Measurements from ENCODE around the gene DNAJC13. TPM values are rescaled to one million over a fixed set of nuclear protein-coding genes. Genes with fewer than 3 reads are reported as not detected.

The DNAJC13 gene
- total and polyA plus RNA-seq, 4 donors: 6.3 to 22.8 (median 15.4) TPM

DNA sequence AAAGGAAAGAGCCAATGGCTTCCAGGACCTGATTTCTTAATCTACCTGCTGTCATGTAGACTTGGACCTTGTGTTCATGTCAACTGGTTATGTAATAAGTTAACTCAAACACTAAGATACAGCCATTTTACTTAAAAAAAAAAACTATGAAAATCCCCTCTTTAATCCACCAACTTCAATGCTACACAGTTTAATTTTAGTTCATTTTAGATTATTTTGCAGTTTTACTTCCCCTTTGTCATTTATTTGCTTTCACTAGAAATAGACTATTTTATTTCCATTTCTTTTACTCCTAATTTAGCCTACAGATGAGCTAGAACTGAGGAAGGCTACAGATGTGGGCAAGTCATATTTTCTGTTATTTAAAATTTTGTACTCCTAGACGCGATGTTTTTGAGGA lies 10.7 kb upstream of the DNAJC13 start:
- no peak overlapping the region for H3K27ac ChIP-seq (ENCODE audit: low read depth in 1 of 2, low read length in 2 of 2)
- WGBS: 94% methylated on average over 2 of the region's 2 CpGs

DNA sequence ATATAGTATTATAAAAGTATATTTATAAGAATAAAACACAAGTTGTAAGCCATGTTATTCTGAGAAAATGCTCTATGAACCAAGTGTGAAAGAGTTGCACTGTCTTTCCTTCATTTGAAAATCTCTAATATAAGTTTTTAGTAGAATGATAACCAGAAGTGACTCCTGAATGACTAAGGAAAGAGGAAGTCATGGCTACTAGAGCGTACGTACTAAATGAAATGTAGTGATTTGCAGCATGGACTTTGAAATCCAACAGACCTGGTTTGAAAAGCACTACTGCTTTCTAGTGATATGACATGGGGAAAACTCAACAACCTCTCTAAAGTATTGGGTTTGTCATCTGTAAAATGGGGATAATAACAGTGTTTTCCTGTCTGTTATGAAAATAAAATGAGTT lies 10.3 kb upstream of the DNAJC13 start:
- Histone ChIP-seq H3K36me3 (ENCODE audit: control insufficient read depth in 4 of 4, insufficient read depth in 3 of 4, low read depth in 1 of 4, low read length in 3 of 4) (no peaks in the 10 kb centered on the region), H3K27ac (ENCODE audit: low read depth in 1 of 2, low read length in 2 of 2) (no peak overlapping the region), H3K4me1 (ENCODE audit: control insufficient read depth in 4 of 4, insufficient read depth in 4 of 4, low read length in 3 of 4) (no peaks in the 10 kb centered on the region), H3K9ac (ENCODE audit: low read depth in 1 of 2, low read length in 2 of 2) (no peak overlapping the region), H3K27me3 (ENCODE audit: control insufficient read depth in 4 of 4, insufficient read depth in 4 of 4, low read length in 3 of 4) (no peaks in the 10 kb centered on the region), H3K4me3 (ENCODE audit: low read depth in 1 of 3, low read length in 3 of 3) (no peak overlapping the region), H3K9me3 (ENCODE audit: control insufficient read depth in 4 of 4, low read length in 3 of 4) (no peaks in the 10 kb centered on the region)
- DNase-seq (ENCODE audit: low spot score): no peak
- TF ChIP-seq, protein P1, sequence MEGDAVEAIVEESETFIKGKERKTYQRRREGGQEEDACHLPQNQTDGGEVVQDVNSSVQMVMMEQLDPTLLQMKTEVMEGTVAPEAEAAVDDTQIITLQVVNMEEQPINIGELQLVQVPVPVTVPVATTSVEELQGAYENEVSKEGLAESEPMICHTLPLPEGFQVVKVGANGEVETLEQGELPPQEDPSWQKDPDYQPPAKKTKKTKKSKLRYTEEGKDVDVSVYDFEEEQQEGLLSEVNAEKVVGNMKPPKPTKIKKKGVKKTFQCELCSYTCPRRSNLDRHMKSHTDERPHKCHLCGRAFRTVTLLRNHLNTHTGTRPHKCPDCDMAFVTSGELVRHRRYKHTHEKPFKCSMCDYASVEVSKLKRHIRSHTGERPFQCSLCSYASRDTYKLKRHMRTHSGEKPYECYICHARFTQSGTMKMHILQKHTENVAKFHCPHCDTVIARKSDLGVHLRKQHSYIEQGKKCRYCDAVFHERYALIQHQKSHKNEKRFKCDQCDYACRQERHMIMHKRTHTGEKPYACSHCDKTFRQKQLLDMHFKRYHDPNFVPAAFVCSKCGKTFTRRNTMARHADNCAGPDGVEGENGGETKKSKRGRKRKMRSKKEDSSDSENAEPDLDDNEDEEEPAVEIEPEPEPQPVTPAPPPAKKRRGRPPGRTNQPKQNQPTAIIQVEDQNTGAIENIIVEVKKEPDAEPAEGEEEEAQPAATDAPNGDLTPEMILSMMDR (IDR thresholded peaks at IDR 0.05; ENCODE audit: low read depth, low read length, missing input control): no peak
- TF ChIP-seq, protein P2, sequence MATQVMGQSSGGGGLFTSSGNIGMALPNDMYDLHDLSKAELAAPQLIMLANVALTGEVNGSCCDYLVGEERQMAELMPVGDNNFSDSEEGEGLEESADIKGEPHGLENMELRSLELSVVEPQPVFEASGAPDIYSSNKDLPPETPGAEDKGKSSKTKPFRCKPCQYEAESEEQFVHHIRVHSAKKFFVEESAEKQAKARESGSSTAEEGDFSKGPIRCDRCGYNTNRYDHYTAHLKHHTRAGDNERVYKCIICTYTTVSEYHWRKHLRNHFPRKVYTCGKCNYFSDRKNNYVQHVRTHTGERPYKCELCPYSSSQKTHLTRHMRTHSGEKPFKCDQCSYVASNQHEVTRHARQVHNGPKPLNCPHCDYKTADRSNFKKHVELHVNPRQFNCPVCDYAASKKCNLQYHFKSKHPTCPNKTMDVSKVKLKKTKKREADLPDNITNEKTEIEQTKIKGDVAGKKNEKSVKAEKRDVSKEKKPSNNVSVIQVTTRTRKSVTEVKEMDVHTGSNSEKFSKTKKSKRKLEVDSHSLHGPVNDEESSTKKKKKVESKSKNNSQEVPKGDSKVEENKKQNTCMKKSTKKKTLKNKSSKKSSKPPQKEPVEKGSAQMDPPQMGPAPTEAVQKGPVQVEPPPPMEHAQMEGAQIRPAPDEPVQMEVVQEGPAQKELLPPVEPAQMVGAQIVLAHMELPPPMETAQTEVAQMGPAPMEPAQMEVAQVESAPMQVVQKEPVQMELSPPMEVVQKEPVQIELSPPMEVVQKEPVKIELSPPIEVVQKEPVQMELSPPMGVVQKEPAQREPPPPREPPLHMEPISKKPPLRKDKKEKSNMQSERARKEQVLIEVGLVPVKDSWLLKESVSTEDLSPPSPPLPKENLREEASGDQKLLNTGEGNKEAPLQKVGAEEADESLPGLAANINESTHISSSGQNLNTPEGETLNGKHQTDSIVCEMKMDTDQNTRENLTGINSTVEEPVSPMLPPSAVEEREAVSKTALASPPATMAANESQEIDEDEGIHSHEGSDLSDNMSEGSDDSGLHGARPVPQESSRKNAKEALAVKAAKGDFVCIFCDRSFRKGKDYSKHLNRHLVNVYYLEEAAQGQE (IDR thresholded peaks at IDR 0.05): no peak
- TF ChIP-seq SP1 (IDR thresholded peaks at IDR 0.05) (no peak), HNF4A (conservative IDR thresholded peaks at IDR 0.05) (no peak), EGR1 (IDR thresholded peaks at IDR 0.05; ENCODE audit: low read depth in 2 of 2) (no peak), NR2F2 (IDR thresholded peaks at IDR 0.05) (no peak), HNF4G (IDR thresholded peaks at IDR 0.05) (no peak), RXRA (IDR thresholded peaks at IDR 0.05) (no peak), GABPA (IDR thresholded peaks at IDR 0.05 in 1 of 2, conservative IDR thresholded peaks at IDR 0.05 in 1 of 2) (no peak), TAF1 (conservative IDR thresholded peaks at IDR 0.05) (no peak), FOXA1 (IDR thresholded peaks at IDR 0.05) (no peak), FOXA2 (IDR thresholded peaks at IDR 0.05) (no peak), YY1 (IDR thresholded peaks at IDR 0.05) (no peak), JUND (IDR thresholded peaks at IDR 0.05) (no peak)
- TF ChIP-seq, protein P3, sequence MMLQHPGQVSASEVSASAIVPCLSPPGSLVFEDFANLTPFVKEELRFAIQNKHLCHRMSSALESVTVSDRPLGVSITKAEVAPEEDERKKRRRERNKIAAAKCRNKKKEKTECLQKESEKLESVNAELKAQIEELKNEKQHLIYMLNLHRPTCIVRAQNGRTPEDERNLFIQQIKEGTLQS (IDR thresholded peaks at IDR 0.05): no peak
- WGBS: 86% methylated on average over 2 of the region's 2 CpGs

More for the DNA sequence above, 10.7 kb upstream of the DNAJC13 start:
- no peak for DNase-seq (ENCODE audit: low spot score)
- no peak overlapping the region for H3K4me3 ChIP-seq (ENCODE audit: low read depth in 1 of 3, low read length in 3 of 3)
- no peak overlapping the region for H3K9ac ChIP-seq (ENCODE audit: low read depth in 1 of 2, low read length in 2 of 2)
- H3K4me1 ChIP-seq (ENCODE audit: control insufficient read depth in 4 of 4, insufficient read depth in 4 of 4, low read length in 3 of 4): no peaks in the 10 kb centered on the region
- no peaks in the 10 kb centered on the region for H3K27me3 ChIP-seq (ENCODE audit: control insufficient read depth in 4 of 4, insufficient read depth in 4 of 4, low read length in 3 of 4)
- no peaks in the 10 kb centered on the region for H3K9me3 ChIP-seq (ENCODE audit: control insufficient read depth in 4 of 4, low read length in 3 of 4)
- TF ChIP-seq NR2F2 (IDR thresholded peaks at IDR 0.05) (no peak), TAF1 (conservative IDR thresholded peaks at IDR 0.05) (no peak), HNF4G (IDR thresholded peaks at IDR 0.05) (no peak), RAD21 (IDR thresholded peaks at IDR 0.05) (no peak)
- TF ChIP-seq, protein P1 (IDR thresholded peaks at IDR 0.05; ENCODE audit: low read depth, low read length, missing input control): no peak
- TF ChIP-seq, protein P3 (IDR thresholded peaks at IDR 0.05): no peak
- TF ChIP-seq, protein P4, sequence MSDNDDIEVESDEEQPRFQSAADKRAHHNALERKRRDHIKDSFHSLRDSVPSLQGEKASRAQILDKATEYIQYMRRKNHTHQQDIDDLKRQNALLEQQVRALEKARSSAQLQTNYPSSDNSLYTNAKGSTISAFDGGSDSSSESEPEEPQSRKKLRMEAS (IDR thresholded peaks at IDR 0.05): no peak
- H3K36me3 ChIP-seq (ENCODE audit: control insufficient read depth in 4 of 4, insufficient read depth in 3 of 4, low read depth in 1 of 4, low read length in 3 of 4): no peaks in the 10 kb centered on the region

Data from liver (tissue), 9 donors.